DMS79 treated with DMSO at 0.1 percent for 48 hours (cell line): ENCODE results near the gene NEK9.
"Not testable (repeated sequence)": the region's sequence is repeated elsewhere in the genome, so short reads cannot be mapped to it uniquely, and the experiment has no call there.

Source experiments
- DNase-seq: peaks from one replicate; lab custom pipeline; 2025; lab: John Stamatoyannopoulos, UW

The NEK9 gene

GRCh38 chr14:75144944-75145343 is 18.1 kb upstream of the NEK9 start:
- DNase-seq = no peak

DNA sequence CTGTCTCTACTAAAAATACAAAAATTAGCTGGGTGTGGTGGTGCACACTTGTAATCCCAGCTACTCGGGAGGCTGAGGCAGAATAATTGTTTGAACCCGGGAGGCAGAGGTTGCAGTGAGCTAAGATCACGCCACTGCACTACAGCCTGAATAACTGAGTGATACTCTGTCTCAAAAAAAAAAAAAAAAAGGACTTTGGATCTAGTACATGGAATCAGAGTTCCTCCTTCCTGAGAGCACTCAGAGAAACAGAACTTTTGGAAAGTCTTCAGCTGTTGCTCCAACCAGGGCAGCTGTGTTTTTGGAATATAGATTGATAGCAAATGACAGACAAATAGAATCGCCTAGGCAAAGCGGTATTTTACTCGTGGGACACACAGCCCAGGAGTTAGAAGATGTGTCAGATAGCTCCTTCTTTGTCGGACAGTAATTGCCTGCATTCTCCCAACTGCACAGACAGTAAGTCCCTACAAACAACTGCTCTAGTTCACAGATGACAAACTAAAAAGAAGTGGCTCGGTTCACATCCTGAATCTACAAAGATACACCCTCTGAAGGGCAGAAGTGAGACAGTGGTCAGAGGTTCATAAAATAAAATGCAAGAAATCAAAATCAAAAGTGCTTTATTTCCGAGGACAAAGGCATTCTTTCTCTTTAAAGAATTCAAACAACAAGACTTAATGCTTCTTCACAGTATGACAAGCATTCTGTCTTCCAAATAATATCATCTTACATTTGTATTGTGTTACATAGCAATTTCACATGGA is 17.1 kb upstream of the NEK9 start:
- no peak for DNase-seq

- DNase-seq = peak; percentile 40
These were observed 15.6 kb upstream of the NEK9 start for GRCh38 chr14:75142494-75142893.

- no peak for DNase-seq
These were observed 15.1 kb upstream of the NEK9 start for GRCh38 chr14:75141967-75142366.

- no peak for DNase-seq
These were observed 14.2 kb upstream of the NEK9 start for GRCh38 chr14:75141062-75141461.

DNA sequence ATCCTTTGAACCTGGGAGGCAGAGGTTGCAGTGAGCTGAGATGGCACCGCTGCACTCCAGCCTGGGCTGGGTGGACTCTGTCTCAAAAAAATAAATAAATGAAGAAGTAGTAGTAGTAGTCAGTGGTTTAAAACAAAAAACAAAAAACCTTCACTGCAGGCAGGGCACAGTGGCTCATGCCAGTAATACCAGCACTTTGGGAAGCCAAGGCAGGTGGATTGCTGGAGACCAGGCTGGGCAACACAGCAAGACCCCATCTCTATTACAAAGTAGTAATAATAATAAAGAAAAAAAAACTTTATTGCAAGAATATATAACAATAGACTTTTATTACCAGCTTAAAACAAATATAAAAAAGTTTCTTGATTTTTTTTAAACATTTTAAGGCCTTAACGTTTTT is 13.8 kb upstream of the NEK9 start:
- no peak for DNase-seq

- DNase-seq = no peak
These were observed 12.3 kb upstream of the NEK9 start for GRCh38 chr14:75139185-75139584.

DNA sequence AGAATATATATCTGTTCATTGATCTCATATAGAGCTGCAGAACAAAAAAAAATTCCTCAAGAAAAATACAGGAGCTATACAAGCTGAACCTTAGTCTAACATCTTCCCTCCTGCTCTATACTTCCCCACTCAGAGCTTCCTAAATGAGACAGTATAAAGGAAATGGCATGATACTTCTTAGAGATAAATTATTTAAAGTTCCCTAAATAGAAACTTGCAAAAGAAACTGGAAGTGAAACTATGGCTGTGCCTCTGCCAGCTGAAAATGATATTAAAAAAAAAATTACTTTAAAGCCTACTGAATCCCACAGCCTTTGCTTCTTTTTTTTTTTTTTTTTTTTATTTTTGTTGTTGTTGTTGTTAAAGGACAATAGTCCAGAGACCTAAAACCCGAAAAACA is 11.6 kb upstream of the NEK9 start:
- DNase-seq = no peak

DNA sequence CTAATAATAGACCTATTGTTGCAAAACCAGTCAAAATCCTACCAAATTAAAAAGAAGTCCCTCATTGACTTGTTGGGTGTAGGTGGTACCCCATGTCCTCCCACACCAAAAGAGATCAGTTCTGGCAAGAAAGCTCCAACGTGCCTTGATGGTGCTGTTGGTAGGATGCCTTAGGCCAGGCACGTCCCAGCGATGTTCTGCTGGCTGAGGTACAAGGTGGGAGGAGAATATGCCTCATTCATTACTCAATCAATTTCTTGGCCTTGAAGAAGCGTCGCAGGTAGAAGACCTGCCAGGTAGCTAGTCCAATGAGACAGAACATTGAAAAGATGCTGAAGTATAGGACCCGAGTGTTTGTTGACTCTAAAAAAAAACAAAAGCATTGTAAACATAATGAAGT is 7.8 kb upstream of the NEK9 start:
- no peak for DNase-seq

GRCh38 chr14:75133597-75133996 is 6.7 kb upstream of the NEK9 start:
- DNase-seq = no peak

DNA sequence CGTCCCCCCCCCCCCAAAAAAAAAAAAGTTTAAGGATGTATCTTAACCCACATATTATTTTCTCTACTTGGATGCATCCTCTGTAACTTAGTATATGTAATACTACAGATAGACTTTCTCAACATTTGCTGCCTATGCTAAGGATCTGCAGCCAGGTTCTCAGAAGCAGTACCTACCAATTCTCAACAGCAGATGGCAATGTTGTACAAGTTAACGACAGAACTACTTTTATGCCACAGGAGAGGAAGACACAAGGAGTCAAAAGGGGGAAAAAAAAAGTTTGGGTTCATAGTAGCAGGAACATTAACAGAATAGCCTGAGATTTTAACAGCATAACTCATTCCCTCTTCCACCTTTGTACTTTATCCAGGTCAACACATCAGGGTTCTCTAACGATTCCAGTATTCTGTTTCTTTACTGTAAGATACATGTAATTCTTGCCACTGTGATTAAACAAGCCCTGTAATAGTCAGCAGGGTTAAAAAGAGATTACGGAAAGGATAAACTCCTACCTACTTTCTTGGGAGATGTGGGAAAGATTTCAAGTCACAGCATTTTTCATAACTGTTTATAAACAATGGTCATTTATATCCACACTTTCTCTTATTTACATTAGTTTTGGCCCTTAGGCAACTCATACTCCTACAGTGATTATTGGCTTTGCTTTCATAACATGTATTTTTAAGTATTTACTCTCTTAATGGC is 5.7 kb upstream of the NEK9 start:
- DNase-seq = peak; percentile 80

DNA sequence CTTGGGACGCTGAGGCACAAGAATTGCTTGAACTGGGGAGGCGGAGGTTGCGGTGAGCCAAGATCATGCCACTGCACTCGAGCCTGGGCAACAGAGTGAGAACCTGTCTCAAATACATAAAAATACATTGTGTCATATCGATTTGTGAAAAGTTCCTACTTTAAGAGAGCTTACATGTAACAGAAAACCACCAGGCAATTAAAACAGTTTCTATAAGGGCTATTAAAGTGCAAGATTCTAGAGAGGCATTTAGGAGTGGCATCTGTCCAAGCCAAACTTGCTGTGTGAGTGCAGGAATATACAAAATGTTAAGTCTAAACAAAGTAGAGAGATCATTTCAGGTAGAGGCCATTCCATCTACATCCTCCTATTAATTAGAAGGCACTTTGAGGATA is 1.7 kb upstream of the NEK9 start:
- DNase-seq = peak; percentile 72

- DNase-seq = no peak
These were observed 1.2 kb upstream of the NEK9 start for GRCh38 chr14:75127903-75128595.

GRCh38 chr14:75127474-75127820 is 599 bp upstream of the NEK9 start:
- DNase-seq = not testable (repeated sequence)

DNA sequence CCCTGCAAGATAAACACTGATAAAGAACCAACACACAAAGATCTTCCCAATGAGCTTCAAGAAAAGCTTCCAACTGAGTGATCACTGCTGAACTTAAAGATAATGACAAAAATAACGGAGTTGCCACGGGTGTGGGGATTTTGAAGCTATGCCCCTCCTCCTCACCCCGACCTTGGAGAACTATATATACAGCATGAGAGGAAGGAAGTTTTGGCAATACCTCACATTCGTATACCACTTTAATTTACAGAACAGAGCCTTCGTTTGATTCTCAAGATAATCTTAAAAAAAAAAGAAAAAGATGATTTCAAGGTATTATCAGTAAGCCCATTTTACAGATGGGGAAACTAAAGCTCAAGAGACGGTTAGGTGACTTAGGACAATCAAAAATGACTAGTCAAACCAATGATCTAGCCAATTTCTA is 715 bp downstream of the NEK9 start:
- no peak for DNase-seq

DNA sequence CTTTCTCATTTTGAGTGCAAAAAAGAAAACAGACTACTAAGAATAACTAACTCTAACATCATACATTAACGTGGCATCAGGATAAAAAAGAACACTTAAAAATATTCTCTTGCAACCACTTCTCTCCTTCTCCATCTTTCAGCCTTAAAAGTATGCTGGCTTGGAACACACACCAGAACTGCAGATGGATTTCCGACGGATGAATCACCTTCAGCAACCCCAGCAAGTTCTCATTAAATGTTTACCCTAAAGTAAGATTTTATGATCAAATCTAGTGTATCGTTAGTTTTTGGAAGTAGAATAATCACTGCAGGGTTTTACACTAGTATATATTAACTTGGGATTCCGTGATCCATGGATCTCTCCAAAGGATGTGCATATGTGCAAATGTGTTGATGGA is 1.2 kb downstream of the NEK9 start:
- DNase-seq = no peak

DNA sequence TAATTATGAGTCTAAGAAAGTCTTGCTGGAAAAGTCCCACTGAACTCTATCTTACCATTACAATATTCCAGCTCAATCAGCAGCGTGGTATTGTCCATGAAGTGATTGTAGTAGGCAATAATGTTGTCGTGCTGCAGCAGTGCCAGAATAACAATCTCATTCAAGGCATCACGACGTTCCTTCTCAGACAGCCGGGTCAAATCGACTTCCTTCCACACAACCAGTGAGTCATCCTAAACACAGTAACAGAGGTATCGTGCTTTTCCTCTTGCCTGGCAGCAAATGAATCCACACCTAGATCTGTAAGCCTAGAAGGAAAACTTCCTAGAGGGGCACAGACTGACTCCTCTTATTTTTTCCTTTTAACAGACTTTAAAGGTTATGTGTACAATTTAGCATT is 2.9 kb downstream of the NEK9 start:
- DNase-seq = no peak

- no peak for DNase-seq
These were observed 5.3 kb downstream of the NEK9 start for GRCh38 chr14:75121552-75121951.

DNA sequence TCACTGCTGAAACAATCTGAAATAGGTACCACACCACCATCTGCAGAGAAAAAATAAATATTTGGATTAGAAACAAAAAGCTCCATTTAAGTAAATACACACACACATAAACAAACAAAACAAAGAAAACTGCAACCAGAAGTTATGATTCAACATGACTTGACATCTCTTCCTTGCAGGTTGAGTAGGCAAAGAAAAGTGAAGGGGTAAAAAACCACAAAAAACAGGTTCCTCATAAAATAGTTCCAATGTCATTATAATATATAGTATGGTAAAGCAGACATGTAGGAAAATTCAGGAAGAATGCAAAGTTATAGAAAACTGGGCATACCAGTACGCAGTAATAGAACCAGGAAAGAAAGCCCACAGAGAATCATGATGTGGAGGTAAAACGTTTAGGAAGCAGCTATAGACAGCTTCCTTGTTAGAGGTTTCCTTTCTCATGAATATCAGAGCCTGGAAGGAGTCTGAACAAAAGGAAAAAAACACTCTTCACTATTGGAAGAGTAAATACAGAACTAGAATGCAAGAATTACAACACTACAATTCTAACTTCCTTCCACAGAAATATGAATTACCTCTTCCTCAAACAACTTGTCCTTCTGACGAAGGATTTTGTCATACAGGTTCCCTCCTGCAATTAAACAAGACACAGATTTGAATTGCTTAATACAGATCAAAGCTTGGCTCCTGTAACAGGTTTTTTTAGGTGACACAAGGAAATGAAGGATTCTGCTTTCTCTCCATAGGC is 6.1 kb downstream of the NEK9 start:
- DNase-seq = no peak

DNA sequence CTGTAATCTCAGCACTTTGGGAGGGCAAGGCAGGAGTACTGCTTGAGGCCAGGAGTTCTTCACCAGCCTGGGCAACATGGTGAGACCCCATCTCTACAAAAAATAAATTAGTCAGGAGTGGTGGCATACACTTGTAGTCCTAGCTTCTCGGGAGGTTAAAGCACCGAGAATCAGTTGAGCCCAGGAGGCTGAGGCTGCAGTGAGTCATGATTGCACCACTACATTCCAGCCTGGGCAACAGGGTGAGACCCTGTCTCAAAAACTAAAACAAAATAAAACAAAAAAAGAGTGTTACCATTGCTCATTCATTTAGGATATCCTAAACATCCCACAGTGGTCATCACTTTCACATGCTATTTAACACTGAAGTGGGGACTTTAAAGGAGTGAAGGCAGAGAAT is 7.8 kb downstream of the NEK9 start:
- no peak for DNase-seq

DNA sequence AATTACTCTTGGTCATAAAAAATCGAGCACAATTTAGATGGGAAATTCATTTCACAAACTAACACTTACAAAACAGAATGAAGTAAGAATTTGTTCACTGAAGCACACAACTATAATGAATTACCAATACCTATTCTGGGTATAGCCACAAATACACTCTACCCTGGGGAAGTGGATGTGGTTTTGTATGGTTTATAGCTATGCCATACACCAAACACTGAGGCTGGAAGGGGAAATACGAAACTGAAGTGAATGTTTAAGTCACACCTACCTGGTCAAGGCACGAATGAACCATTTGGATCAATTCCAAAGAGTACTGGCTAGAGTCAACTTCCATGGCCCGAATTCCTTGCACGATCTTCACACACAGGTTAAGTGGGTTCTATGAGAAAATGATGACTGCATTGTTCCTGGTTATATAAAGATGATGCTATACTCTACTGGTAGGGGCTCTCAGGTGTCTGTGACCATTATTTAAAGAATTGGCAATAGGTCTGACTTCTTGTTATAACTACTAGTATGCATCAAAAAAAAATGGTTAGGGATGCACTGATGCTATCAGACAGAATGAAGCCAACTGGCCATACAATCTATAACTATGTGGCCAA is 12.8 kb downstream of the NEK9 start:
- no peak for DNase-seq

GRCh38 chr14:75109877-75110276 is 17.0 kb downstream of the NEK9 start:
- no peak for DNase-seq
